Endodermal cell (in vitro differentiated cells): Measurements from ENCODE around the gene FAM118A. TPM values are rescaled to one million over a fixed set of nuclear protein-coding genes. Genes with fewer than 3 reads are reported as not detected.

Experiments
- DNase-seq: peaks from one replicate; pipeline ENCODE4 v3.0.0-alpha.2; 2017
- H3K27ac ChIP-seq: 2 replicates; pipeline ENCODE4 v1.5.1; 2013; ENCODE audit warnings: mild to moderate bottlenecking, low read depth, low read length, moderate library complexity
- H3K27me3 ChIP-seq: 2 replicates; pipeline ENCODE4 v1.6.1; 2013; ENCODE audit warnings: mild to moderate bottlenecking, low read length, moderate library complexity; ENCODE audit not compliant: insufficient read depth, control insufficient read depth, poor library complexity, severe bottlenecking
- H3K36me3 ChIP-seq: 2 replicates; pipeline ENCODE4 v1.7.0; 2013; ENCODE audit warnings: mild to moderate bottlenecking, low read length, moderate library complexity; ENCODE audit not compliant: control insufficient read depth, insufficient read depth
- H3K4me1 ChIP-seq: one replicate; pipeline ENCODE4 v1.7.0; 2013; ENCODE audit warnings: low read length; ENCODE audit not compliant: control insufficient read depth, insufficient read depth
- H3K4me3 ChIP-seq: 2 replicates; pipeline ENCODE4 v1.5.1; 2013; ENCODE audit warnings: mild to moderate bottlenecking, low read length, moderate library complexity
- H3K9ac ChIP-seq: 2 replicates; pipeline ENCODE4 v1.6.1; 2013; ENCODE audit warnings: mild to moderate bottlenecking, low read length, moderate library complexity; ENCODE audit not compliant: poor library complexity, severe bottlenecking; ENCODE audit errors: extremely low read depth
- H3K9me3 ChIP-seq: 2 replicates; pipeline ENCODE4 v1.6.1; 2013; ENCODE audit warnings: mild to moderate bottlenecking, low read length, moderate library complexity; ENCODE audit not compliant: control insufficient read depth
- H3K27ac Mint-ChIP-seq: 2 replicates; pipeline ENCODE4 v1.8.0; 2020; ENCODE audit warnings: mixed read lengths
- H3K27me3 Mint-ChIP-seq: 2 replicates; pipeline ENCODE4 v1.8.0; 2021; ENCODE audit warnings: mild to moderate bottlenecking, mixed read lengths; ENCODE audit not compliant: insufficient read depth
- H3K36me3 Mint-ChIP-seq: 2 replicates; pipeline ENCODE4 v1.8.0; 2020; ENCODE audit warnings: low read depth, mixed read lengths
- H3K4me1 Mint-ChIP-seq: 2 replicates; pipeline ENCODE4 v1.8.0; 2020; ENCODE audit warnings: mixed read lengths
- H3K4me3 Mint-ChIP-seq: 2 replicates; pipeline ENCODE4 v1.8.0; 2020; ENCODE audit warnings: mild to moderate bottlenecking, moderate library complexity, mixed read lengths
- H3K9me3 Mint-ChIP-seq: 2 replicates; pipeline ENCODE4 v1.8.0; 2020; ENCODE audit warnings: mild to moderate bottlenecking, mixed read lengths
- CTCF ChIP-seq: fragments of 200-600 bp; sonication (generic); conservative IDR thresholded peaks from 2 replicates; pipeline ENCODE4 v1.5.0; 2021; ENCODE audit warnings: antibody characterized with exemption, mild to moderate bottlenecking
- WGBS, 2 experiments: methylation state at CpG; one replicate each; pipeline versions ENCODE4 v1.1.5 to v1.1.7; 2013; ENCODE audit warnings: missing lambda C conversion rate in 2 of 2, mixed read lengths in 1 of 2; ENCODE audit not compliant: insufficient coverage in 1 of 2, insufficient read length in 1 of 2; 5-methylcytosine and 5-hydroxymethylcytosine counted together
- total RNA-seq, 2 donors: library from RNA; stranded (reverse); fragmentation: NEBNext Ultra II Directional in 1 of 2; extraction: Animal tissue kit (Norgen Biotek cat#: 25700) in 1 of 2; gene quantifications; 2 replicates in 1 of 2; 3 replicates in 1 of 2; pipeline ENCODE4 v1.2.1, GENCODE V29; 2021

The FAM118A gene
- total RNA-seq, 2 donors from 2014 or later = 46.3 to 143 TPM

GRCh38 chr22:45316796-45317526 lies 7.2 kb downstream of the FAM118A start:
- Mint-ChIP-seq H3K27ac (no peak overlapping the region), H3K27me3 (no peaks in the 10 kb centered on the region), H3K36me3 (peaks cover 22% of the 10 kb centered on the region), H3K4me1 (peaks cover 54% of the 10 kb centered on the region), H3K9me3 (no peaks in the 10 kb centered on the region), H3K4me3 (no peak overlapping the region)
- Histone ChIP-seq H3K27me3 (no peaks in the 10 kb centered on the region), H3K27ac (no peak overlapping the region), H3K4me1 (peaks cover 22% of the 10 kb centered on the region), H3K4me3 (no peak overlapping the region), H3K9me3 (no peaks in the 10 kb centered on the region), H3K36me3 (peaks cover 40% of the 10 kb centered on the region), H3K9ac (no peak overlapping the region)
- no peak for TF ChIP-seq CTCF
- no peak for DNase-seq
- WGBS, 2 experiments = 90 to 91% methylated on average over 4 to 9 of the region's 9 CpGs

DNA sequence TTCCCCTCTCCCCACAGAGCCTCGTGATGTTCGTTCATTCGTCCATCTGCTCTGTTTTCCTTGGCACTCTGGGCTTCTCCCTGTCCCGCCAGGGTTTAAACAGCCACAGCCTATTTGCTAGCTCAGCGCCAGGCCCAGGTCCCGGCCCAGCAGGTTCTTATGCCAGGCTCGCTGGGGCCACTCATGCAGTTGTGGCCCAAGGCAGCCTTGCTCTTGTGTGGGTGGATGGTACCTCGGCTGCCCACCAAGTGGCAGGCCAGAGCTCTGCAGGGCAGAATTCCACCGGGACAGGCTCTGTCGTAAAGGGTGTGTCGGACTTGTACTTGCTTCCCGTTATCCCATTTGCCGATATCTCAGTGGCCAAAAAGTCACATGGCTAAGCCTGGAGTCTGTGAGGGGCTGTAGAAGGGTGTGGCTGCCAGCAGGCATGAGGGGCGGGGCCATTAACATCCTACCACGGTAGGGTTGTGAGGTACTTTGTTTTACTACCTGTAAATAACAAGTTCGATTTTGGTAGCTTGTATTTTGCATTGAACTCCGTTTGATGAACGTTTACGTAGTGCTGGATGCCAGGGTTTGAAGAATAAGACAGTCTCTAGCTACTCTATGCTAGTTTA lies 7.9 kb downstream of the FAM118A start:
- no peak overlapping the region for H3K9ac ChIP-seq
- H3K4me3 ChIP-seq = no peak overlapping the region
- peaks cover 21% of the 10 kb centered on the region for H3K4me1 ChIP-seq
- peaks cover 23% of the 10 kb centered on the region for H3K36me3 Mint-ChIP-seq
- H3K4me3 Mint-ChIP-seq = no peak overlapping the region
- peak; percentile 60 for TF ChIP-seq CTCF
- peaks cover 41% of the 10 kb centered on the region for H3K36me3 ChIP-seq
- peaks cover 50% of the 10 kb centered on the region for H3K4me1 Mint-ChIP-seq
- H3K9me3 ChIP-seq = no peaks in the 10 kb centered on the region
- peak overlapping the region; percentile 74 for H3K27ac Mint-ChIP-seq
- no peaks in the 10 kb centered on the region for H3K9me3 Mint-ChIP-seq
- H3K27me3 ChIP-seq = no peaks in the 10 kb centered on the region
- WGBS, 2 experiments = 86 to 87% methylated on average over 11 to 19 of the region's 19 CpGs
- H3K27me3 Mint-ChIP-seq = no peaks in the 10 kb centered on the region
- peak; percentile 76 for DNase-seq
- peak overlapping the region; percentile 66 for H3K27ac ChIP-seq

DNA sequence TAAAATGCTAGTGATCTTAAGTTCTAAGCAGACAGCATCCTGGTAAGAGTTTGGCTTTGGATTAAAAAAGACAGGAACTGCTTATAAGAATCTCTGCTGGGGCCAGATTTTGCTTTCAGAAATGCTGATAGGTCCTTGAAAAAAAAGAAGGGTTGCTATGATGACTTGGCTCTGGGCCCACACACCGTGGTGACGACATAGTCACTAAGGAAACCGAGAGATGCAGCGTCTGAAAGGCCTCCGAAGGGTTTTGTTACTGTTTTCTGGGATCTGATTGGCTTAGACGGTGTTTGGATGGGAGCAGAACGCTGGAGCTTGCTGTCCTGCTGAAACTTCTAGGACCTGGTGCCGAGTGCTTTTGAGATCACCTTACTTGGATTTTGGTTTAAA lies 8.4 kb downstream of the FAM118A start:
- no peak overlapping the region for H3K4me3 Mint-ChIP-seq
- no peaks in the 10 kb centered on the region for H3K9me3 ChIP-seq
- H3K9me3 Mint-ChIP-seq = no peaks in the 10 kb centered on the region
- H3K4me3 ChIP-seq = no peak overlapping the region
- WGBS, 2 experiments = 53 to 60% methylated on average over 8 of the region's 8 CpGs
- DNase-seq = no peak
- peaks cover 45% of the 10 kb centered on the region for H3K4me1 Mint-ChIP-seq
- H3K36me3 Mint-ChIP-seq = peaks cover 22% of the 10 kb centered on the region
- no peaks in the 10 kb centered on the region for H3K27me3 Mint-ChIP-seq
- TF ChIP-seq CTCF = no peak
- peaks cover 21% of the 10 kb centered on the region for H3K4me1 ChIP-seq
- H3K27ac Mint-ChIP-seq = peak overlapping the region; percentile 8
- peak overlapping the region; percentile 66 for H3K27ac ChIP-seq
- H3K27me3 ChIP-seq = no peaks in the 10 kb centered on the region
- no peak overlapping the region for H3K9ac ChIP-seq
- H3K36me3 ChIP-seq = peaks cover 46% of the 10 kb centered on the region
